COLO668 (cell line): ENCODE data around the gene SAT1.
A peak's percentile ranks its signal among the peaks of the same experiment; 100 is the strongest.

Experiments
- DNase-seq: peaks from one replicate; lab custom pipeline; 2025; ENCODE audit not compliant: unreplicated experiment; lab: John Stamatoyannopoulos, UW

Gene SAT1

DNA sequence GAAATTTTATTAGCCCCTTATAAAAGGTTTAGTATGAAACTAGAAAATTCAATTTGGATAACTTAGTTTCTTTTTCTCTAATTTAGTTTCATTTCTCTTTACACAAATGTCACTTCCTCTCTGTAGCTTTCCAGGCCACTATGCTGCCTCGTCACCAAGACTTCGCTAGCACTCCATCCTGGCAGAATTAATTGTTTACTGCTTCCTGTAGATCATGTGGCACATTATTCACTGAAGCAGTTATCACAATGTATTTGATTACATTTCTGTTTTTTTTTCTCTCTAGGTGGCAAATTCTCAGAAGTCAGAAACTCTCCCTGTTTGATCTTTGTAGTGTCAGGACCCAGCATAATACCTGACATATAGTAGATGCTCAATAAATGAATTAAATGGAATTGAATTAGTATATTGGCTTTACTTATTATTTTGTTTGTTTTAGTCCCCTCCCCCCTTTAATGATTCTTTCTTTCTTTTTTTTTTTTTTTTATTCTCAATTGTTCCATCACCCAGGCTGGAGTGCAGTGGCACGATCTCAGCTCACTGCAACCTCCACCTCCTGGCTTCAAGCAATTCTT, 9.3 kb upstream of the SAT1 start:
- no peak for DNase-seq

DNA sequence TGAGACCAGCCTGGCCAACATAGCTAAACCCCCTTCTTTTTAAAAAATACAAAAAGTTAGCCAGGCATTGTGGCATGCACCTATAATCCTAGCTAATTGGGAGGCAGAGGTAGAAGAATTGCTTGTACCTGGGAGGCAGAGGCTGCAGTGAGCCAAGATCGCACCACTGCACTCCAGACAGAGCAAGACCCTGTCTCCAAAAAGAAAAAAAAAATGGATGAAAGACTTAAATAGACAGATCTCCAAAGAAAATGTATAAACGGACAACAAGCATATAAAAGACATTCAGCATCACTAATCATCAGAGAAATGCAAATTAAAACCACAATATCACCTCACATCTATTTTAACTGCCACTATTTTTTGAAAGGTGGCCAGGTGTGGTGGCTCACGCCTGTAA, 6.6 kb upstream of the SAT1 start:
- no peak for DNase-seq

DNA sequence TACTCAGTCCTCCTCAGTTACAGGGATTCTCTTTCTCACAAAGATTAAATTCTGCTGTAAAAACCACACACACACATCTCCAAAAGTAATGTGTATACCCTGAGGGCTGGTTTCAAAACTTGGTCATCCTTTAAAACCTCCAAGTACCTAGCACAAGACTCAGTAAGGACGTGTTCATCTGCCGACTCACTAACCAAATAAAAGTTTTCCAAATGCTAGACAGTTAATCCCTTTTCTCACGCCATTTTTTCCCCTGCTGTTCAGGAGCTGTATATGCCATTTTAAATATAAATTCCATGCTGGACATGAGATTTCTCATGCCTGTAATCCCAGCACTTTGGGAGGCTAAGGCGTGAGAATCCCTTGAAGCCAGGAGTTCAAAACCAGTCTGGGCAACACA, 3.9 kb upstream of the SAT1 start:
- no peak for DNase-seq

DNA sequence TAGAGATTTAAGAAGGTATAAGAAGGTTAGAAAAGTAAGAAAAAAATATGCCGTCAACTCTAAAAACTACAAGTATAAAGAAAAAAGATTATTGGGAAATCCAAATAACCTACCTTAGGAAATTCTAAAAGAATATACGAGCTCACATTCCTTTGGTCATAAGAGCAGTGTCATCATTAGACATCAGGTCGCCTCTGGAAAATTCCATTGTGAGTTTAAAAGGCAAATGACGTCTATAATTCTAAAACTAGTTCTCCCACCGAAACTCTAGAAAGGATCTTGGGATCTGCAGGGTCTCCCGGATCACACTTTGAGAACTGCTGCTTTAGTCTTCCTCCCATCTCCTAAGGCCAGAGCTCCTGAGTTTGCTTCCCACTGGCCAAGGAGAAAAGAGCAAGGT, 518 bp upstream of the SAT1 start:
- DNase-seq = no peak

DNA sequence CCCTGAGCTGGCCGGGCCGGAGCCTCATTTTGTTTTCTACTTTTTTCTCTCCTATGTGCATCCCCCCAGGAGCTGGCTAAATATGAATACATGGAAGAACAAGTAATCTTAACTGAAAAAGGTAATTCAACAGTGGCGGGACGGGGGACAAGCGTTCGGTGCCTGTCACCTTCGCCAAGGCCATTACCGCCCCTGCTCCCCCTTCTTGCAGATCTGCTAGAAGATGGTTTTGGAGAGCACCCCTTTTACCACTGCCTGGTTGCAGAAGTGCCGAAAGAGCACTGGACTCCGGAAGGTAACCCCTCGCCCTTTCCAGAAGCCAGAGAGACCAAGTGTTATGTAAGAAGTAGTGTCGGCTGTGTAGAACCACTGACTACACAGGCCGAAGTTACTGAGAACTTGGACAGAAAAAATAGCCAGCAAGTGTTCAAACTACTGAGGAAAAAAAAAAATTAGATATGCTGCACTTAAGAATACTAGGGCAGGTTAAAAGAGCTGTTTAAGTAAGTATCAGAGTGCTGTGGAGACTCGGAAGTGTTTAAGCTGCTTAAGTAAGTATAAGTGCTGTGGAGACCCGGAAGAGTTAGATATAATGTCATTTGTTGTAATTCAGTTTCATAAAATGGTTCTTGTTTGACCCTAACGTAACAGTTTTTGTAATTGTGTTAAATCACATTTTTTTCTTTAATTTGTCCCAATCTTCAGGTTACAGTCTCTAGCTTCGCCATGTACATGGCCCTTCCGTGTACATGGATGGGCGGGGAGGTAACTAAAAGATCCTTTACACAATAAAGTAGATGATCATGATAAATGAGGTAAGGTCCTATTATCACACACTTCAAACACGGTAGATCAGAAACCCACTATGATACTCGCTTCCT, 856 bp downstream of the SAT1 start:
- no peak for DNase-seq

DNA sequence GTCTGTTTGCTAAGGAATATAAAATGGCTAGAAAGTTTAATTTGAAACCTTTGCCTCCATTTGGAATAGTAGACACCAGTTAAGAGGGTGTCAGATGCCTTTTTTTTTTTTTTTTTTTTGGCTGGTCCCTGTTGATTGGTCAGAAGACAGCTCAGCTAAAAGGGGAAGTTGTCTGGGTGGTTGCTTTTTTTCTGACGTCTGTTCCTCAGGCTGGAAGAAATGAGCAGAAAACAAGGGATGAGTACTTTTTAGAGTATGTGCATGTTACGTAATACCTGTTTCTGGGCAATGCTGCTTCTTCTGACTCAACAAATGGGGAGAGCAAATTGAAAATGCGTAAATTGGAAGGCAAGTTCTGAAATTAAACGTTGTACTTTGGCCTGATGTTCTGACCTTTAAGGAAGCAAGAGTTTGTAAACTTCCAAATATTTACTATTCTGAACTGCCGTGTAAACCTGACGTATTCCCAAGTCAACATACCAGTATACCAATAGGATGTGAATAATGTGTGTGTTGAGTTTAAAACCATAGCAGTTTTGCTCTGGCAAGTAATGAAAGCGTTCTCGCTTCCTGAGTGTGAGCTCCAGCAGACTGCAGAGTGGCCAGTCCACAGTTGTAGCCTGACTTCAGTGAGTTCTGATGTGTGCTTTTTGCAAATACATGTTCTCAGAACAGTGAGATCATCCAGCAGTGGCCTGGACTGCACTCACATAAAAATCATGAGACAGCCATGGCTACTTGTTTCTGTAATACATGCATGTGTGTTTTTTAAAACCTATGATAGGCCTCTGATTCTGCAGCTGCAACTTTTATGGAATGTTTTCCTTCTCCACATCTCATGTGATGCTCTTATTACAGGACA, 1.7 kb downstream of the SAT1 start:
- DNase-seq = no peak

DNA sequence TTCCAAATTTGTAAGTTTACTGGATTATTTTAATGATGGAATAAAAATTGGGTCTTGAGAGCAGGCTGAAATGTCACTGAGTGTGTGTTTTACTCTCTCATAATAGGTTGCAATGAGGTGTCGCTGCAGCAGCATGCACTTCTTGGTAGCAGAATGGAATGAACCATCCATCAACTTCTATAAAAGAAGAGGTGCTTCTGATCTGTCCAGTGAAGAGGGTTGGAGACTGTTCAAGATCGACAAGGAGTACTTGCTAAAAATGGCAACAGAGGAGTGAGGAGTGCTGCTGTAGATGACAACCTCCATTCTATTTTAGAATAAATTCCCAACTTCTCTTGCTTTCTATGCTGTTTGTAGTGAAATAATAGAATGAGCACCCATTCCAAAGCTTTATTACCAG, 2.6 kb downstream of the SAT1 start:
- DNase-seq = no peak

DNA sequence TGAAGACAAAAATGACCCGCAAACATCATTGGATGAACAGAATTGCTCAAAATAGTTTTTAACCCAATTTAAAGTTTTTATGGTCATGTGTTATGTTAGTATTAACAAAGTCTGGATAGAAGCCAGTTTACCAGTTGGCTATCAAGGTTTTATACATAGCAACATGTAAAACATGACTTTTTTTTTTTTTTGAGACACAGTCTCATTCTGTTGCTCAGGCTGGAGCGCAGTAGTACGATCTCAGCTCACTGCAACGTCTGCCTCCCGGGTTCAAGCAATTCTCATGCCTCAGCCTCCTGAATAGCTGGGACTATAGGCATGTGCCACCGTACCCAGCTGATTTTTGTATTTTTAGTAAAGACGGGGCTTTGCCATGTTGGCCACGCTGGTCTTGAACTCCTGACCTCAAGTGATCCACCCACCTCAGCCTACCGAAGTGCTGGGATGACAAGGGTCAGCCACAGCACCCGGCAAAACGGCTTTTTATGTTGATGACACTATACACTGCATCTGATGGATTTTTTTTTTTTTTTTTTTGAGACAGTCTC, 3.4 kb downstream of the SAT1 start:
- no peak for DNase-seq

DNA sequence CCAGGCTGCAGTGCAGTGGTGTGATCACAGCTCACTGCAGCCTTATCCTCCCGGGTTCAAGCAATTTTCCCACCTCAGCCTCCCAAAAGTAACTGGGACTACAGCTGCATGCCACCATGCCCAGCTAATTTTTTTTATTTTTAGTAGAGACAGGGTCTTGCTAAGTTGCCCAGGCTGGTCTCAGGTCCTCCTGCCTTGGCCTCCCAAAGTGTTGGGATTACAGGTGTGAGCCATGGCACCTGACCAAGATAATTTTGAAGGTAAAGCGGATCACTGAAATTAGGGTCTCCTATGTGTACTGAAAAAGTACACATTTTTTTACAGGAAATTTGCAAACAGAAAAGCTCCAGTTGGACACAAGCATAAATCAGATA, 4.8 kb downstream of the SAT1 start:
- no peak for DNase-seq

DNA sequence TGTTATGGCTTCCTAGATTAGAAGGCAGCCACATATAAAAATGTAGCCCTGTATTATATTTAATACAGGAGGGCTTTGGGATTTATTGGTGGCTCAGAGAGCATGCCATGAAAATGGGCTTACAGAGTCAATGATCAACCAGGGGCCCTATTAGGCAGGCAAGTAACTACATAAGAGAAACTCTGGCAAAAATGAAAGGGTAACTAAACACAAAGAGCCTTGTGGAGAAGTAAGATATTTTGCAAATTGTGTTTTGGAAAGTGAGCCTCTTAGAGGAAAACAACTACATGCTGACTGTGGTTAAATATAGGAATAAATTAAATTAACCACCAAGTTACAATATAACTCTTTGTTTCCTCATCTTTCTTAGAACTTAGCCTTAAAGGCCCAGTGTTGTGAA, 5.5 kb downstream of the SAT1 start:
- DNase-seq = no peak

DNA sequence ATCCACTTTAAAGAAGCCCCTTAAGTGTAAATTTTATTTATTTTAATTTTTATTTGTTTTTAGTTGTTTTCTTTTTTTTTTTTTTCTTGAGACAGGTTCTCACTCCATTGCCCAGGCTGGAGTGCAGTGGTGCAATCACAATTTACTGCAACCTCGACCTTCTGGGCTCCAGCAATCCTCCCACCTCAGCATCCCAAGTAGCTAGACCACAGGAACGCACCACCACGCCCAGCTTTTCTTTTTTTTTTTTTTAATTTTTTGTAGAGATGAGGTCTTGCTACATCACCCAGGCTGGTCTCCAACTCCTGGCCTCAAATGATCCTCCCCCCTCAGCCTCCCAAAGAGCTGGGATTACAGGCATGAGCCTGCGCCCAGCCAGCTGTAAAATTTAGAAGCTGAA, 6.0 kb downstream of the SAT1 start:
- DNase-seq = no peak

DNA sequence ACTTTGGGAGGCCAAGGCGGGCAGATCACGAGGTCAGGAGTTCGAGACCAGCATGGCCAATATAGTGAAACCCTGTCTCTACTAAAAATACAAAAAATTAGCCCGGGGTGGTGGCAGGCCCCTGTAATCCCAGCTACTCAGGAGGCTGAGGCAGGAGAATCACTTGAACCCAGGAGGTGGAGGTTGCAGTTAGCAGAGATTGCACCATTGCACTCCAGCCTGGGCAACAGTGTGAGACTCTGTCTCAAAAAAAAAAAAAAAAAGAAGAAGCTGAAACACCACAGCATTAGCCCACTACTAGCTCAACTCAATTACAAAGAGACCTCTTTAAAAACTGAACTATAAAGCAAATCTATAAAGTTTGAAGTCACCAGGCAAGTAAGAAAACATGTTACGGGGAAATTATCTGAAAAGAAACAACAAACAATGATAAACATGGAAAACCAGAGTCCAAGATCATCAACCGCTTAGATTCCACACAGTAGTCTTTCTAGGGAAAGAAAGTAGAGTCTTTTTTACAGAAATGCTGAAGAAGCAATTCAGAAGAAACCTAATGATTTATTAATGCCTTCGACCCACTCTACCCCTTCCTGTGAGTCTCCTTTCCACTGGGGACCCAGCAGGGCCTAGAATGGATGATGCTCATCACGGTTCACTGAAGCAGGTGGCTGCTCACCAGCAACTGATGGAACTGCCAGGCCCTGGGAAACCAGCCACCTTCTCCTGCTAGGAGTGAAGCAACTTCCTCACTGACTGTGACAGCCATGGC, 6.6 kb downstream of the SAT1 start:
- DNase-seq = no peak

DNA sequence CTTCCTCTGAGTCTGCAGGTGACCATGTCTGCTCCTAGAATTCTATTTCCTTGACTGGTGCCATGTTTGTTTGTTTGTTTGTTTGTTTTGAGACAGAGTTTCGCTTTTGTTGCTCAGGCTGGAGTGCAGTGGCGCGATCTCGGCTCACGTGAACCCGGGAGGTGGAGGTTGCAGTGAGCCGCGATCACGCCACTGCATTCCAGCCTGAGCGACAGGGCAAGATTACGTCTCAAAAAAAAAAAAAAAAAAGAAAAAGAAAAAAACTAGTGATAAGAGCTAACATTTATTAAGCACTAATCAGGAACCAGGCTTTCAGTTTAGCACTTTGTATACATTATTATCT, 7.2 kb downstream of the SAT1 start:
- DNase-seq = no peak

DNA sequence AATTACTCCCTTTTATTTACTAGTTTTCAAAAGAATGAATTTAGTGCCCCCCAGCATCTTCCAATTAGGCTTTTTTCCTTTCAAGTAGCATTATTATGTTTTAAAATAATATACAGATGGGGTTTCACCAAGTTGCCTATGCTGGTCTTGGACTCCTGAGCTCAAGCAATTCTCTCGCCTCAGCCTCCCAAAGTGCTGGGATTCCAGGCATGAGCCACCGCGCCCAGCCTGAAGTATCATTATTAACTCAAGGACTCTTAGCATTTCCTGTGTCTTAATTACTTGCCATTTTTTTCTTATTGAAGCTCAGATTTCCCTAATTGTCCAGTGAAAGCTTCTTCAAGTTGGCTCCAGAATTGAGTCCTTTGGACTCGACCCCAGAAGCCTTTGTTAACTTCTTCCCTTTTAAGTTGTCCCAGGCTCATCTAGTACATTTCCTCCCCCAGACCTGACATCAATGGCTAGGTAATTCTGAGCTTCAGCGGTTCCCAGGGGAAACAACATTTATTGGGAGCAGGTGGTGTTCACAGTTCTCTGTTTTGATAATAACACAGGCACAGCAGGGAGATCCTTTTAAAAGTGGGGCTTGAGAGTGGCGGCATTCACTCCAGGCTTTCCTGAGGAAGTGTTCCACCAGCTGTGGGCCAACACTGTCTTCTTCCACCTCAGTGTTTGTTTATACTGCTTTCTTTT, 10.0 kb downstream of the SAT1 start:
- DNase-seq = peak; percentile 40

DNA sequence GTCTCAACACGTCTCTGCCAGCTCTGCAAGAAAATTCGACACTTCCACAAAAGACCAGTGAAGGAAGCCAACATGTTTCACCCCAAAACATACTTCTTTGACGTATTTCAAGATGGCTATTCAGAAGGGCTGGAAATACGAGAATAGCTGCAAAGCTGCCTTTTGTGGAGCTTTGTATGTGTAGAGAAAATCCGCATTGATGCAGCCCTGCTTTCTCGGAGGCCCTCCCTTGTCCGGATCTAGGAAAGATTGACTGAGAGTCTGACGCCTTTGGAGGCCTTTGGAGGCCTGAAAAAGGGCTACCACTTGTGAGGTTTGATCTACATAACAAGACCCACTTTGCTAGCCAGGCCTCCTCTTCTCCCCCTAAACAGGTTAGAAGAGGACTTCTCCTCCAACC, 12.2 kb downstream of the SAT1 start:
- no peak for DNase-seq

DNA sequence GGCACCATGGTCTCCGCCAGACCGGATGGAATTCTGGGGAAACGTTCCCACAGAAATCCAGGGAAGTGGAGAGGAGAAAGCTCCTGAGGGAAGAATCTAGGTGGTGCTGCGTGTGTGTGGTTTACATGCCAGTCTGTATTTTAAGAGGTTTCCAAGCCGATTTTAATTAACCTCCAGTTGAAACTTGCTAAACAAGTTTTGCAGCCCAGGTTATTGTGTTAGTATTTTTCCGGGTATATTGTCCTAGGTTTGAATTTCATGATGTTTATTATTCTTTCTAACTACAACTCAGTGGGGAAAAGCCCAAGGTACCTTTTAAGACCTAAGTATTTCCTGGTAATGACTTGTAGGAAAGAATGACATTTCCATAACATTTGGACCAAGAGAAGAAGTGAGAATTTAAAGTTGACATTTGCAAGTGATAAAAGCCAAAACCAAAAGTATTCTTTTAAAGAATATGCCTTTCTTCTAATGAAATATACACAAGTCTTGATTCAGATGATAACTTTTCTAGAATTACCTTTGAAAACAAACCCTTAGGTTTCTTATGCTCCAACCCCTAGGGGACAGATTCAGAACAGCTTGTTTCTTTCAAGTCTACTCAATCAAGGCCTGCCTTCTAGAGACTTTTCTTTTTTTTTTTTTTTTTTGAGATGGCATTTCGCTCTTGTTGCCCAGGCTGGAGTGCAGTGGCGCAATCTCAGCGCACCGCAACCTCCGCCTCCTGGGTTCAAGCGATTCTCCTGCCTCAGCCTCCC, 14.6 kb downstream of the SAT1 start:
- DNase-seq = peak; percentile 7

DNA sequence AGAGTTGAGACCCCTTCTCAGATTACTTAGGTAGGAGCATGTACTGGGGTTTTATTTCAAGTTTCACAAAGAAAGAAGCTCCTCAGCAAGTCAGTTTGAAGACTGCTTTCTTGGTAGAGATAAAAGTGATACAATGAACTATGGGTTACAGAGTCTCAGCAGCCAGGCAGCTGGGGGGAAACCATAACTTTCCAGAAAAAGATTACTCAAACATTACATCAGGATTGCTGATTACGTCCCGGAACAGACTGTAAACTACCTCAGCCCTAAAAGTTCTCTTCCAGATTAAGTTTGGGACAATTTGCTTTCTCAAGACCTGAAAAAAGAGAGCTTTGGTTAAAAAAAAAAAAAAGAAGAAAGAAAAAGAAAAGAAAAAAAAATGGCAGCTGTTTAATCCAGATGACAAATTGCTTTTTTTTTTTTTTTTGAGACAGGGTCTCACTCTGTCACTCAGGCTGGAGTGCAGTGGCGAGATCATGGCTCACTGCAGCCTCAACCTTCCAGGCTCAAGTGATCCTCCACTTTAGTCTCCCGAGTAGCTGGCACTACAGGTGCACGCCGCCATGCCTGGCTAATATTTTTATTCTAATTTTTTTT, 16.6 kb downstream of the SAT1 start:
- no peak for DNase-seq

DNA sequence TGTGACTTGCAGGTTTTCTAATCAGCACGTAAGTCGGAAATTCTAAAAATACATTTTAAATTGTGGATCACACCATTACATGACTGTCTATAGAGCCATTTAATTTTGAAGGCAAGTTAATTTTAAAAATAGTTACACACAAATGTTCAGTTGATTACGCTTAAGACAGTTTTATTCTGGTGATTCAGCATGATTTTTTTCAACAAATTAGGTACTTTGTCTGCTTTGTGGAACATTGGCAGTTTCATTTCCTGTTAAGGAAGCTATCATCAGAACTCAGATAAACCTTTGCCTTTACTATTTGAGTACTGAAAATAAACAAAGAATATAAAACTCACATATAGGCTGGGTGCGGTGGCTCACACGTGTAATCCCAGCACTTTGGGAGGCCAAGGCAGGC, 19.5 kb downstream of the SAT1 start:
- no peak for DNase-seq

DNA sequence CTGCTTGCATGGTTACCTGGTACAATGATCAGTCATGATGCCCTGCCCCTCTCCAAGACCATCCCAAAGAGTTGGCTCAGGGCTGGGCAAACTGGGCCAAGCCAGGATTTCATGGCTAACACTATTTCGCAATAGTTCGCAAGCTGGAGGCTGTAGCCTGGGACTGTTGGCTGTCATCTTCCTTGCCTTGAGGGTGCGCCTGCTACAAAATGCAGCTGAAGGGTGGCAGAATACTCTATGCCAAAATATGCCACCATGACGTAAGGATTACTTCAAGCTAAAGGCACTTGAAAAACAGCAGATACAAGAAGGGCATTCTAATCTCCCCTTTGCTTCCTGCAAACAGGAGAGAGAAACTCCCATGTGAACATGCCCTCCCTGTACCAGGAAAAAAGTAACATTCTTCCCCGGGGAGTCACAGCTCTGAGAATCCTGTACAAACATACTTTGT, 21.0 kb downstream of the SAT1 start:
- DNase-seq = no peak
